KMS-11 (cell line): ENCODE results near the gene NUDT14.

Experiments
- H2AFZ ChIP-seq: fragments of 200-600 bp; sonication (generic); 2 replicates; pipeline ENCODE4 v1.6.1; 2016; ENCODE audit warnings: antibody characterized with exemption, mixed run types, low read depth
- H3K27ac ChIP-seq: fragments of 200-600 bp; sonication (generic); 2 replicates; pipeline ENCODE4 v1.6.1; 2016; ENCODE audit warnings: mild to moderate bottlenecking, mixed run types
- H3K27me3 ChIP-seq: fragments of 200-600 bp; sonication (generic); 2 replicates; pipeline ENCODE4 v1.6.1; 2017; ENCODE audit warnings: mild to moderate bottlenecking, low read depth, mixed run types, moderate library complexity; ENCODE audit not compliant: insufficient read depth
- H3K36me3 ChIP-seq: fragments of 200-600 bp; sonication (generic); 2 replicates; pipeline ENCODE4 v1.6.1; 2017; ENCODE audit warnings: mild to moderate bottlenecking, mixed run types; ENCODE audit not compliant: insufficient read depth
- H3K4me1 ChIP-seq: fragments of 200-600 bp; sonication (generic); 2 replicates; pipeline ENCODE4 v1.6.1; 2016; ENCODE audit warnings: mild to moderate bottlenecking, low read depth, mixed run types; ENCODE audit not compliant: poor library complexity, severe bottlenecking
- H3K4me2 ChIP-seq: fragments of 200-600 bp; sonication (generic); 2 replicates; pipeline ENCODE4 v1.7.0; 2016; ENCODE audit warnings: mild to moderate bottlenecking, mixed run types
- H3K4me3 ChIP-seq: fragments of 200-600 bp; sonication (generic); IDR thresholded peaks from 2 replicates; pipeline ENCODE4 v1.6.1; 2017; ENCODE audit warnings: low read depth, low read length, mixed read lengths; ENCODE audit not compliant: insufficient read depth
- H3K79me2 ChIP-seq: fragments of 200-600 bp; sonication (generic); 2 replicates; pipeline ENCODE4 v1.6.1; 2016; ENCODE audit warnings: low read depth, mixed run types; ENCODE audit not compliant: insufficient read depth
- H3K9ac ChIP-seq: fragments of 200-600 bp; sonication (generic); 2 replicates; pipeline ENCODE4 v1.6.1; 2016; ENCODE audit warnings: mild to moderate bottlenecking, mixed run types
- H4K20me1 ChIP-seq: fragments of 200-600 bp; sonication (generic); 2 replicates; pipeline ENCODE4 v1.6.1; 2016; ENCODE audit warnings: mild to moderate bottlenecking, mixed run types; ENCODE audit not compliant: insufficient read depth
- CTCF ChIP-seq: fragments of 200-600 bp; sonication (generic); conservative IDR thresholded peaks from 2 replicates; pipeline ENCODE4 v1.6.1; 2017; ENCODE audit warnings: low read depth, mild to moderate bottlenecking, antibody characterized with exemption, low read length, moderate library complexity, mixed read lengths

The NUDT14 gene

GRCh38 chr14:105176513-105176912 lies 4.6 kb downstream of the NUDT14 start:
- no peak overlapping the region for H3K4me3 ChIP-seq
- H2AFZ ChIP-seq: no peak overlapping the region
- H3K4me1 ChIP-seq: no peaks in the 10 kb centered on the region
- TF ChIP-seq CTCF: no peak
- no peaks in the 10 kb centered on the region for H3K36me3 ChIP-seq
- no peaks in the 10 kb centered on the region for H4K20me1 ChIP-seq
- H3K9ac ChIP-seq: no peak overlapping the region
- no peaks in the 10 kb centered on the region for H3K79me2 ChIP-seq
- no peak overlapping the region for H3K4me2 ChIP-seq
- no peaks in the 10 kb centered on the region for H3K27me3 ChIP-seq
- H3K27ac ChIP-seq: no peak overlapping the region

- Histone ChIP-seq H2AFZ (no peak overlapping the region), H3K4me2 (no peak overlapping the region)
- no peak for TF ChIP-seq CTCF
Observed at GRCh38 chr14:105173901-105174894, 6.9 kb downstream of the NUDT14 start.

GRCh38 chr14:105173145-105173544 lies 8.0 kb downstream of the NUDT14 start:
- TF ChIP-seq CTCF: no peak
- Histone ChIP-seq H3K27me3 (no peaks in the 10 kb centered on the region; the same call in 1 of the 2 replicates), H3K79me2 (no peaks in the 10 kb centered on the region), H3K4me1 (no peaks in the 10 kb centered on the region), H4K20me1 (no peaks in the 10 kb centered on the region), H3K36me3 (no peaks in the 10 kb centered on the region), H2AFZ (no peak overlapping the region), H3K9ac (no peak overlapping the region), H3K4me3 (no peak overlapping the region), H3K27ac (no peak overlapping the region), H3K4me2 (no peak overlapping the region)

More at GRCh38 chr14:105173901-105174894, 6.9 kb downstream of the NUDT14 start:
- Histone ChIP-seq H3K4me3 (no peak overlapping the region), H3K27ac (no peak overlapping the region), H3K4me1 (no peaks in the 10 kb centered on the region), H3K79me2 (no peaks in the 10 kb centered on the region), H3K9ac (no peak overlapping the region), H3K27me3 (no peaks in the 10 kb centered on the region; the same call in 1 of the 2 replicates), H4K20me1 (no peaks in the 10 kb centered on the region), H3K36me3 (no peaks in the 10 kb centered on the region)

GRCh38 chr14:105172476-105172875 lies 8.6 kb downstream of the NUDT14 start:
- H3K27ac ChIP-seq: no peak overlapping the region
- no peak overlapping the region for H3K4me2 ChIP-seq
- H4K20me1 ChIP-seq: no peaks in the 10 kb centered on the region
- H3K27me3 ChIP-seq: no peaks in the 10 kb centered on the region; the same call in 1 of the 2 replicates
- H3K9ac ChIP-seq: no peak overlapping the region
- H3K79me2 ChIP-seq: no peaks in the 10 kb centered on the region
- no peak overlapping the region for H2AFZ ChIP-seq
- no peaks in the 10 kb centered on the region for H3K4me1 ChIP-seq
- H3K4me3 ChIP-seq: no peak overlapping the region
- H3K36me3 ChIP-seq: no peaks in the 10 kb centered on the region
- no peak for TF ChIP-seq CTCF
